M059J (cell line): ENCODE measurements around the gene LYST. TPM values are rescaled to one million over a fixed set of nuclear protein-coding genes. Genes with fewer than 3 reads are reported as not detected.
"Not testable (repeated sequence)": the region's sequence is repeated elsewhere in the genome, so short reads cannot be mapped to it uniquely, and the experiment has no call there.

Experiments used
- DNase-seq: peaks from one replicate; pipeline ENCODE4 v3.0.0-alpha.2; 2012; ENCODE audit warnings: low read depth
- total RNA-seq: library from RNA; depleted of rRNA; stranded (reverse); fragments of >200 nt; shearing (Covaris generic); gene quantifications from 2 replicates; pipeline ENCODE4 v1.2.3, GENCODE V29; 2014

LYST gene
- total RNA-seq, 1 experiment from 2014 or later = 12.2 TPM

DNA sequence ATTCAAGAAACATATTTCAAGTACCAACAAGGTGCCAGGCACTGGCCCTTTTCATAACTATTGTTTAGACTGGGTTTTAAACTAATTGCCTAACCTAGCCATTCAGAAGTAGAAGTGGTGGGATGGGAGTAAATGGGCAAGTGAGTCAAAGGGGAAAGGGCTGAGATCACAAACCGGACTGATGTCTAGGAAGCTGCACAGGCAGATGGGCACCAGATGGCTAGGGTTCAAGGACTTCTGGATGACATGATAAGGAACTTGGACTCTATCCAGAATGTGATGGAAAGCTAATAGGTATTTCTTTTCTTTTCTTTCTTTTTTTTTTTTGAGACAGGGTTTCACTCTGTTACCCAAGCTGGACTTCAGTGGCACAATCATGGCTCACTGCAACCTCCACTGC lies 46.6 kb downstream of the LYST start:
- DNase-seq = no peak

DNA sequence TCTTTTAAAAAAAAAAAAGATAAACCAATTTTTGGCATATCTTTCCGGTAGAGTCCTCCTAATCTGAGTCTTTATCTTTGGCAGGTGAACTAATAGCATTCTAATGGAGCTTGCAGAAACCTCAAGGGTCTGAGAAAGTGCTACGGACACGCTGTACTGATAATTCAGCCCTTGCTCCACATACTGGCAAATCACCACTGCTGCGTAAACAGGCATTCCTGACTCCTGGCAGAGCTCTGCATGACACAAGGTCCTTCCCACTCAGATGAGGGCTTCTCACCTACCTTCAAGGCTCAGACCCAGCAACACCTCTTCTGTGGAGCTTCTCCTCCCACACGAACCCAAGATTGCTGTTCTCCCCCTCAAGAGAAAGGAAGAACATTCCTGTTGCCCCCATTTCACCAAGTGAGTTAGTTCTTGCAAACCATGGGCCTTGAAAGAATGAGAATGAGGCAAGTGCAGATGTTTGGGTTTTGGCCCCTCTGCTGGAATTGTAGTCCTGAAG lies 48.0 kb downstream of the LYST start:
- no peak for DNase-seq

DNA sequence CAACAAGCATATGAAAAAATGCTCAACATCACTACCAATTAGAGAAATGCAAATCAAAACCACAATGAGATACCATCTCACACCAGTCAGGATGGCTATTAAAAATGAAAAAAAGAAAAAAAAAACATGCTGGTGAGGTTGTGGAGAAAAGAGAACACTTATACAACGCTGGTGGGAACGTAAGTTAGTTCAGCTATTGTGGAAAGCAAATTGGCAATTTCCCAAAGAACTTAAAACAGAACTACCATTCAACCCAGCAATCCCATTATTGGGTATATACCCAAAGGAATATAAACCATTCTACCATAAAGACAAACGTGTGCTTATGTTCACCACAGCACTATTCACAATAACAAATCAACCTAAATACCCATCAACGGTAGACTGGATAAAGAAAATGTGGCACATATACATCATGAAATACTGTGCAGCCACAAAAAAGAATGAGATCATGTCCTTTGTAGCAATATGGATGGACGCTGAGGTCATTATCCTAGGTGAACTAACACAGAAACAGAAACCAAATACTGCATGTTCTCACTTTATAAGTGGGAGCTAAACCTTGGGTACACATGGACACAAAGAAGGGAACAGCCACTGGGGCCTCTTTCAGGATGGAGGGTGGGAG lies 49.5 kb downstream of the LYST start:
- DNase-seq = no peak

DNA sequence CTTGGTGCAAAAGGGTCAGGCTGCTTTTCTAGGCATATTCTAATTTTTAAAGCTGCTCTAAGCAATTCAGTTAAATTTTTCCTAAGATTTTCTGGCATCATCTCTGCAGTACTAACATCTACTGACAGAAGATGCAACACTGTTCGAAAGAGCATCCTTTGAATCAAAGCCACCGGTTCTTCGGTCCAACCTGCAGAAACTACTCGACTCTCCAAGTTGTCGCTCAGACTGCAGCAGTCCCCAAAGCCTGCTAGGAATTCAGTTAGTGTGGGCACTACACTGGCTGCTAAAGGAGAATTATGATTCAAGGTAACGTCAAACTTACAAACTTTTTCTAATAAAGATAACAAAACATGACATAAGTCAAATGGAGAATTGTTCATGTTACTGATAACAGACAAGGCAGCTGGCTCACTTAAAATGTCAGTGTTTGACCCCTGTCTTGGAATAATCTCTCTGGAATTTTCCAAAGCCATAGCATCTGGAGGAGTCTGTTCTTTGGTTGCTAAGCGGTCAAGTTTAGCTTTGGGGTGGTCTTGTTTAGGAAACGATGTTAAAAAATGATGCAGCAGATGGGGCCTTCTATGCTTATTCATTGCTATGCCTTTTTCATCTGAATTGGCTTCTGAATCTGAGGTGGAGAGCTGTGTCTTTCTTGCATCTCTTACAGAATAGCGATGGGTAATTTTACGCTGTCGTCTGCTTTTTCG lies 56.9 kb downstream of the LYST start:
- no peak for DNase-seq

DNA sequence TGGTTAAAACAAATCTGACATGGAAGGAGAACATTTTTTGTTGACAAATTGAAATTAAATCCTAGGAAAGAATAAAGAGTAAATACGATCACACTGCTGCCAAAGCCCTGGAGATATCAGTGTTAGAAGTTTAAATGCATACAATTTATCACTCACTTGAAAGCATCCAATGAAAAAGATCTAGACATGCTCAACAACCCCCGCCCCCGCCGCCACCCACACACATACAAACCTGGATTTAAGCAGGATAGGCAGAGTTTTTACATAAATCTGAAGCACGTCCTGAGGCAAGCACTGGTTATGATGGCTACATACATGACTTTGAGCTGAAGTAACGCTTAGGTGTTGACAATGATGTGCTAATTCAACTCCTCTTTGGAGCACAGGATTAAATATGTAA lies 58.5 kb downstream of the LYST start:
- no peak for DNase-seq

DNA sequence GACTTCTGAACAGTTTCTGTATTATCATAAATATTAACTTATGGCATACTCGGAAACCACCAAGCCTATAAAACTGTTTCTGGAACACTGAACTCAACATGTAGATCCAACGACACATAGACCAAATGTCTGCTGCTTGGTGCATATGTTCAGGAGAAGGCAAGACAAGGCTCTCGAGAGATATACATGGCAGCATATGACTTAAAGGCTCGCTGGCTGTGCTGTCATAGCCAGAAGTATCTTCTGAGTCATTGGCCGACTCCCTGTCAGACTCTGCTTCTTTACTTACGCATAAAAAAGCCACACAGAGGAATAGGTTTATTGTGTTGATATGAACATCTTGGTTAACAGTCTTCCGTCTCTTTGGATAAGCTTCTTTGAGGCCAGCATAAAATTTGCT lies 60.6 kb downstream of the LYST start:
- no peak for DNase-seq

DNA sequence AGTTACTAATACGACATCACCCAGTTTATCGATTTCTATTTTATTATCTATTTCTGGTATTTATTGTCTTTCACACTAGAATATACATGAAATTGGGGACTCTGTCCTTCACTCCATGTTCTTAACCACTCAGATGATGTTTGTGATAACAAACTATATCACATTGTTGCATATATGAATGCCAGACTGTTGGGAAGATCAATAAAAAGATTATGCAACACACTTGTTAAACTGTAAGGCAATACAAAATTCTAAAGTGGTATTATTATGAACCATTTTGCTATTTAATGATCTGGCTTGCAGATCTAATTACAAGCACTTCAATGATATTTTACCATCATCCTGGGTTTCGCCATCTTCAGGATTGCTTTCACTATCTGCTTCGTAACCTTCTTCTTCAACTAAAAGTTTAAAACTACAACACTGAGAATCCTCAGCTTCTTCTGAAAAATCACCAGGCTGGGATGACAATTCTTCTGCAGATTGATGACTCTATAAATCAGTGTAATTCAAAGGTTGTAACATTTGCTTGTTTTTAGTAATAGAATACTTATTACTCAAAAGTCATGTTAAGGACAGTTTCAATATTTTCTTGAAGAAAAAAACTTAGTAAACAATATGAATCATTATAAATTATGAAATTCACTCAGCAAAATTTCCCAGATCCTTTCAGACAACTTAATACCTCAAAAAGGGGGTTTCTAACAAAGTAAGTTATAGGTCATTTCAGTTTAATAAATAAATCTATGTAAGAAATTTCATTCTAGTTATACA lies 63.9 kb downstream of the LYST start:
- DNase-seq = no peak

DNA sequence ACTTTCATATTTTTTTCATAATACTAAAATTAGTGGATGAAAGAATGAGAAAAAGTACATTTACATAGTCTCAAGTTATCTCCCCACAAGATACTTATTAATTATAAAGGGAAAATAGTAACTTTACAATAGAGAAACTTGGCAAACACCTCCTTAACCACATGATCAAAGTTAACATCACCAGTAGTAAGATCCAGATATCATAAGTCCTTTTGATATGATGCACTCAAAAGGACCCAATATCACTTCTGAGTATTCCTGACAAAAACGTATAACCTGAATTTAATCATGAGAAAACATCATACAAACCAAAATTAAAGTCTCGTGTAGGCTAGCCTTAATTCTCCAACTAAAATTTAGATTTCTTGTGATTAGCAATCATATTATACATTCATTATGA lies 67.4 kb downstream of the LYST start:
- DNase-seq = no peak

DNA sequence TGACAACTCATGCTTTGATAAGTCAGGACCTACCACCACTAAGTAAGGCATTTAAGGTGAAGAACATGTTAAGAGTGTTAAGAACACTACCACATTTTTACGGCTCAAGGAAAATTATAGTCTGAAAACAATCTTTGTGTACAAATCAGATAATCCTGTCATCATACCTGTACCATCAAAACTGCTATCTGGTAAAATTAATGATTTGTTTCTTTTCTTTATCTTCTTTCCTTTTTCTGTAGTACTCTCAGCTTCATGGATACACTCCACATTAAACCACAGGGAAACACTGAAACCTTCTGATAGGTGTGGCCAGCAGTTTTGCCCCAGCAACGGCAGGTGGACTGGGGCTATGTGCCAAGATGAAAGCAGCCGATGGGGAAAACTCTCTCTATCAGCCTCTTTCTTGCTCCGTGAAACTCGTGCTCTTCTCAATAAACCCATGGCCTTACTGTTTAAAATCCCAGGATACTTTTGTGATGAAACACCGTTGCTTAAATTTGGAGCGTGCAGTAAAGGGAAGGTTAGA lies 75.1 kb downstream of the LYST start:
- DNase-seq = no peak

DNA sequence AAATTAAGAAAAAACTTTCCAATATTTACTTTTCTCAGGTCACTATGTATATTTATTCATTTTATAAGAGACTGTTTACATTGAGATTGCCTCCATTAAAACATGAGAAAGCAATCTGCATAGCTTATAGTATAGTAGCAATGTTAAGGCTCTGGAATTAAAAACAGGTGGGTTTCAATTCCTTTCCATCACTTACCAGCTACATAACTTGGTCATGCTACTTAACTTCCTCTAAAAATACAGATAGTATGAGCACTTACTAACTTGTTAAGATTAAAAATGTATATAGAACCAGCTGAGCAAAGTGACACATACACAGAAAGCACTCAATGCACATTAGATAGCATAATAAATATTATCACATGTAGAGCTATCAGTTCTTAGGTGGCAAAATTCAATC lies 76.6 kb downstream of the LYST start:
- DNase-seq = no peak

DNA sequence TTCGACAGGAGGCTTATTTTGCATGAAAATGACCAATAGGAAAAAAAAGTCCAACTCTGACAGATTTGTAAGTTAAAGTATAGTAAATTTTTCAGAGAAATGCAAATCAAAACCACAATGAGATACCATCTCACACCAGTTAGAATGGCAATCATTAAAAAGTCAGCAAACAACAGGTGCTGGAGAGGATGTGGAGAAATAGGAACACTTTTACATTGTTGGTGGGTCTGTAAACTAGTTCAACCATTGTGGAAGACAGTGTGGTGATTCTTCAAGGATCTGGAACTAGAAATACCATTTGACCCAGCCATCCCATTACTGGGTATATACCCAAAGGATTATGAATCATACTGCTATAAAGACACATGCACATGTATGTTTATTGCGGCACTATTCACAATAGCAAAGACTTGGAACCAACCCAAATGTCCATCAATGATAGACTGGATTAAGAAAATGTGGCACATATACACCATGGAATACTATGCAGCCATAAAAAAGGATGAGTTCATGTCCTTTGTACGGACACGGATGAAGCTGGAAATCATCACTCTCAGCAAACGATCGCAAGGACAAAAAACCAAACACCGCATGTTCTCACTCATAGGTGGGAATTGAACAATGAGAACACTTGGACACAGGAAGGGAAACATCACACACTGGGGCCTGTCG lies 80.3 kb downstream of the LYST start:
- not testable (repeated sequence) for DNase-seq

DNA sequence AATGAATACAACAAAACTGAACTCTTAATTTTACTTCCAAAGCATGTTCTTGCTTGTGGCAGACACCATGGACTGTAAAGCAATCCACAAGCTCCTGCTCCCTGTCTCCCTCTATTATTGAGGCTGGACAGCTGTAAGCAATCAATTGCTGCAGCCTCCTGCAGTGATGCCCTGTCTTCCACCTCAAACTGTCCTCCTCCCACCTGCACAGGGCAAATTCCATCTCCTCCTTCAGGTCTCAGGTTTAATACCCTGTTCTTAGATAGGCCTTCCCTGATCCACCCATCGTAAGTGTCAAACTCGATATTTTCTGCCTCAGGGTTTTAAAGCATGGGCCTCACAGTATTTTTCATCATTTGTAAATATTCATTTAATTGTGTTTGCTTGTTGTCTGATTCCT lies 81.8 kb downstream of the LYST start:
- no peak for DNase-seq

DNA sequence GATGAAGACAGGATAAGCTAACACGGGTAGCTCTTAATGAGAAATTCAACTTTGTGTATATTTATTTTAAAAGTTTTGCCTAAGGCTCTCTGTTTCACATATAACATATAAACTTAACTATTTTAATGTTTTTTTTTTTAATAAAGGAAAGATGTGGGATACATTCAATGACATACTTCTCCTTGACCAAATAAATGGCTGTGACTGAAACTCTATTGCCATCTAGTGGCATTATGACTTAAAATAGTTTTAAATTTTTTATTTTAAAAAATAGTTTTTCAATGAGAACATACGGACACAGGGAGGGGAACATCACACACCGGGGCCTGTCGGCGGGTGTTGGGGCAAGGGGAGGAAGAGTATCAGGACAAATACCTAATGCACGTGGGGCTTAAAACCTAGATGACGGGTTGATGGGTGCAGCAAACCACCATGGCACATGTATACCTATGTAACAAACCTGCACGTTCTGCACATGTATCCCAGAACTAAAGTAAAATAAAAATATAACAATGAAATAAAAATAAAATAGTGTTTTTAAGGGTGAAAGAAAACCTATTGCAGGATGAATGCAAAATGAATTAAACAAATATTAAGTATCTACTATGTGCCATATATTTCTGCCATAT lies 83.4 kb downstream of the LYST start:
- DNase-seq = peak; percentile 51

DNA sequence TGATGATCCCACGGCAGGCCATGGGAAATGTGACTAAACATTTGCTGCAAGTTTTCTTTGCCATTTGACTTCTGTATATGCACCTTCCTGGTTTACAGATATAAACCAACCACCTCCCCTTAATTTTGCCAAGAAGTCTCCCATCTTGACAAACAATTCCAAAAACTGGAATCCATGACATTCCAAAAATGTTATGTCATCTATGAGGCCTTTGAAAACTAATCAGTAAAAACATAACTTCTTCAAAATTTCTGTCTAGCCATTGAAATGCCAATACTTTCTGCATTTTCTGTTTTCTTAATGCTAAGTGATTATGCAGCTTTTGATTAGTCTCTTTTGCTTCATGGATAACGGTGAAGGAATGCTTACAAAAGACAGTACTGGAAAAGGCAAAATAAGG lies 84.1 kb downstream of the LYST start:
- DNase-seq = no peak

DNA sequence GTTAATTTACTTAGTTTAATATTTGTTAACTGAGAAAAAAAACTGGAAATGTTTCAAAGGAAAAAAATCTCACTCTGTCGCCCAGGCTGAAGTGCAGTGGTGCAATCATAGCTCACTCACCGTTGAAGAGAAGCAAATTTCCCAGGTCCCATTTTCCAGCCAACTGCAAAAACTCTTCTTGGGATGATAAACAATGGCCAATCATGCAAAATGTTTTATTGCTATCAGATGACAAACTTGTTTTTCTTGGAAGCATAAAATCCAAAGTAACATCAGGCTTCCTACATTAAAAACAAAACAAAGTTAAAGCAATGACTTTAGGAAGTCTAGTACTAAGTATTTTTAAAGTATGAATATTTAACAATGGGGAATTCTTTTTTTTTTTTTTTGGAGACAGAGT lies 84.9 kb downstream of the LYST start:
- DNase-seq = no peak

DNA sequence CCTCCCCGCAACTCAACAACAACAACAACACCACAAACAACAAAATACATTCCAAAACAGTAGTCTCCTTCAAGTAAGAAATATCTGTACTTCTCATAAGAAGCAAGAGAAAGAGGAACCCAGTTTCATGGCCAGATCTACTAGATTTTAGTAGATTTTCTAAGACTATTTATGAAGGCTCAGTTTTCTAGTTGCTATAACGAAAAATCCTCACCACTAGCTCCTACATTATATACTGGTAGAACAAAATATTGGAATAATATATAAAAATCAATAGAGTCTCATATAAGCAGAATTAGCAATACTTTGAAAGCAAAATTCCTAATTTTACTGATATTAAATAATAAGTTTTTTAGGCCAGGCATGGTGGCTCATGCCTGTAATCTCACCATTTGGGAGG lies 86.9 kb downstream of the LYST start:
- no peak for DNase-seq

DNA sequence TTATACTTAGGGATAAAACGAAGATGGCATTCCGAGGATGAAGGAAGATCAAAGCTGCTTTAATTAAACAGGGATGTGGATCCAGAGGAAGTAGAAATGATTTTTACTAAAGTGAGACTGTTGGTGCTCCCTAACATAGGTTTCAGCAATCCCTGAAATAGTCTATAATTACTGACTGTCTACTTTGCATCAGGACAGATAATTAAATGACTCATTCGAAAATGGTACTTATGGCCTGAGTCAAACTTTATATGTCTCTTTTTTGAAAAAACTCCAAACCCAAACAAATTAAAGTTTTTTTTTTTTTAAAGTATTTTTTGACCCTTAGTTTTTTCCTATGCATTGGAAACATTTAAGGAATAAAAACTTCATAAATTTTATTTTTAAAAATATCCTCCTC lies 90.3 kb downstream of the LYST start:
- DNase-seq = peak; percentile 19

DNA sequence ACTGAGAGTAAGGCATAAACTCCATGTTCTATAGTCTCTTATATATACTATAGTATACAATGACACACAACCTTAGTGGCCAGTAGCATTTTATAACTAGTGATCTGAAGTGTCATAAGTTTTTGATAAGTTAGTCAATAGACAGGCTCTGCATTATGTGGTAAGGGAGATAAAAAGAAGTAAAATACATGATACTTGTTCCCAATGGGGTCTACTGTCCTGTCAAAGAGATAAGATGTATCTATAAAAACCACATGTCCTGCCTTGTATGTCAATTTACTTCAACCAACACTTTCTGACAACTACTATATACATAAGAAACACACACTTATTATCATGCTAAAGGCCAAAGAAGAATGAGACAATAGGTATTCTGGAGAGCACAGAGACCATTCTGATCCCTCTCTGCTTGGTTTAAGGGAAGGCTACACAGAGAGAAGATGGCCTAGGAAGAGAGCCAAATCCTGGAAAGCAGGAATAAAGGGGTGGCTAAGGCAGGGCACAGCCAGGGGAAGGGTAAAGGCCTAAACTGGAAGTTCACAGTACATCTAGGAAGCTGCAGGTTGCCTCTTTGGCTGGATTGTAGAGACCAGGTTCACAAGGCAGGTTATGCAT lies 91.4 kb downstream of the LYST start:
- no peak for DNase-seq

DNA sequence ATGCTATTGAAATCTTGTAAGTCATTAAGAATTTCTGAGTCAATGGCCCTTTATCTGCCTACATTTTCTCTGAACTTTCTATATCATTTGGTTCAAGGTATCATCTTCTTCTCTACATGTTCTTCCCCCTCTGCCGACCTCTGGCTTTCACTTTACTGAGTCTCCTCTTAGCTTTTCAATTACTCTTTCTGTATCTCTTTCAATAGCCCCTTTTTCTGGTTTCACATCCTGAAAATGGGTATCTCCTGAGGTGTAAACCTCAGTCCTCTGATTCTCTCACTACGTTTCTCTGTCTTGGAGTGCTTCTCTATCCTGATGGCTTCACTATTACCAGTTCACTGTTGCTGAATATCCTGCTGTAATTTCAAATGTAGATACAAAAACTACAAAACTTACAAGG lies 98.9 kb downstream of the LYST start:
- DNase-seq = no peak

DNA sequence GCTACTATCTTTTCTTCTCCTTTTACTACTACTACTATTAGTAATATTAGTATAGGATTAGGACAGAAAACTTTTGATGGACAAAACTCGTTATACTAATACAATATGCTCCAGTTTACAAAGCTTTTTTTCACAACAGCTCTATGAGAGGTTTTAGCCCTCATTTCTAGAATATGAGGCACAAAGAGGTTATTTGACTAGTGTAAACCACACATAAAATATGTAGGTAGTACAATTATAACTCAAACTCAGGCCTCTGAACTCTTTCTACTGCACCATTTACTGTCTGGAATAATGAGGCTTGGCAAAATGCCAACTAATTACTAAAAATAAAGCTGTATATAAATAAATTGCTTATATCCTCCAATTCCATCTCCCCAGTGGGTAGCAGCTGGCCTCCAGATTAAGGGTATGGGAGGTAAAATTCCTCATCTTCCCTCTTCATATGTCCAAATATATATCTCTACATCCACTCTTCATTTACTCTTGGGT lies 99.9 kb downstream of the LYST start:
- no peak for DNase-seq

DNA sequence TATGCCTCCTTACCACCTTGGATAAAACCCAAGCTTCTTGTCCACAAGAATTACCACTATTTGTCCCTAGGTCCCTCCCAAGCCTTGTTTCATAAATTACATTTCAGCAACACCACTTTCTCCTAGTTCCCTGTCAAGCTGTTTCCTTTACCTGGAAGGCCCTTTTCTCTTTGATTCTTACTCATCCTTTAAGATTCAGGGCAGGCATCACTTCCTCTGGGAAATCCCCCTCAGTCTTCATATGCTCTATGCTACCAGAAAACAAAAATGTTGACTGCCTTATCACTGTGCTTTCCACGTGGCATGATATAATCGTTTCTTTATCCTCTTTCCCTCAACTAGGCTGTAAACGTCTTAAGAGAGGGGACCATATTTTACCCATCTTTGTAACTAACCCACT lies 102.7 kb downstream of the LYST start:
- DNase-seq = no peak
